Activated naive CD4-positive, alpha-beta T cell treated with Interleukin-2 at 50 U/mL for 16 hours (primary cell): ENCODE data around the gene DESI1.
"Not testable (repeated sequence)": the region's sequence is repeated elsewhere in the genome, so short reads cannot be mapped to it uniquely, and the experiment has no call there.

ENCODE experiments used
- DNase-seq: peaks from one replicate; pipeline ENCODE4 v3.0.0-alpha.2; 2020

Gene DESI1

DNA sequence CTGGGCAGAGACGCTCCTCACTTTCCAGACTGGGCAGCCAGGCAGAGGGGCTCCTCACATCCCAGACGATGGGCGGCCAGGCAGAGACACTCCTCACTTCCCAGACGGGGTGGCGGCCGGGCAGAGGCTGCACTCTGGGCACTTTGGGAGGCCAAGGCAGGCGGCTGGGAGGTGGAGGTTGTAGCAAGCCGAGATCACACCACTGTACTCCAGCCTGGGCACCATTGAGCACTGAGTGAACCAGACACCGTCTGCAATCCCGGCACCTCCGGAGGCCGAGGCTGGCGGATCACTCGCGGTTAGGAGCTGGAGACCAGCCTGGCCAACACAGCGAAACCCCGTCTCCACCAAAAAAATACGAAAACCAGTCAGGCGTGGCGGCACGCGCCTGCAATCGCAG, 10.8 kb upstream of the DESI1 start:
- not testable (repeated sequence) for DNase-seq

DNA sequence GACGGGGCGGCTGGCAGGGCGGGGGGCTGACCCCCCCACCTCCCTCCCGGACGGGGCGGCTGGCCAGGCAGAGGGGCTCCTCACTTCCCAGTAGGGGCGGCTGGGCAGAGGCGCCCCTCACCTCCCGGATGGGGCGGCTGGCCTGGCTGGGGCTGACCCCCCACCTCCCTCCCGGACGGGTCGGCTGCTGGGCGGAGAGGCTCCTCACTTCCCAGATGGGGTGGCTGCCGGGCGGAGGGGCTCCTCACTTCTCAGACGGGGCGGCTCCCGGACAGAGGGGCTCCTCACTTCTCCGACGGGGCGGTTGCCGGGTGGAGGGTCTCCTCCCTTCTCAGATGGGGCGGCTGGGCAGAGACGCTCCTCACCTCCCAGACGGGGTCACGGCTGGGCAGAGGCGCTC, 10.3 kb upstream of the DESI1 start:
- not testable (repeated sequence) for DNase-seq

DNA sequence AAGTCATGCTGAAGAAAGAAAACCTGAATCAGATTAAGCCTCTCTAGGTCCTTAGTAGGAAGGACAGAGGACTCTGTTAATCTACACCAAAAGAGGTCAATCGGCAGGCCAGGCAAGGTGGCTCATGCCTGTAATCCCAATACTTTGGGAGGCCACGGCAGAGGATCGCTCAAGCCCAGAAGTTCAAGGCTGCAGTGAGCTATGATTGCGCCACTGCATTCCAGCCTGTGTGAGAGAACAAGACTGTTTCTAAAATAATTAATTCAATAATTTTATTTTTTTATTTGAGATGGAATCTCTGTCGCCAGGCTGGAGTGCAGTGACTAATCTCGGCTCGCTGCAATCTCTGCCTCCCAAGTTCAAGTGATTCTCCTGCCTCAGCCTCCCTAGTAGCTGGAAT, 4.7 kb upstream of the DESI1 start:
- DNase-seq, result no peak

DNA sequence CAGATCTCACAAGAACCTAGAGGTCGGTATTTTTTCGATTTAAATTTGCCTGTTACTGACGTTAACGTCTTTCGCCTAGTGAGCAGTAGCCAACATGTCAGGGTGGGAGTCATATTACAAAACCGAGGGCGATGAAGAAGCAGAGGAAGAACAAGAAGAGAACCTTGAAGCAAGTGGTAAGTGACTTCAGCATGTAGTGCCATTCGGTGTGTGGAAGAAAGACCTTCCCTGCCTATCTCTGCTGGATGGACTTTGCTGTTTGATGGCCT, 1.0 kb upstream of the DESI1 start:
- no peak for DNase-seq

DNA sequence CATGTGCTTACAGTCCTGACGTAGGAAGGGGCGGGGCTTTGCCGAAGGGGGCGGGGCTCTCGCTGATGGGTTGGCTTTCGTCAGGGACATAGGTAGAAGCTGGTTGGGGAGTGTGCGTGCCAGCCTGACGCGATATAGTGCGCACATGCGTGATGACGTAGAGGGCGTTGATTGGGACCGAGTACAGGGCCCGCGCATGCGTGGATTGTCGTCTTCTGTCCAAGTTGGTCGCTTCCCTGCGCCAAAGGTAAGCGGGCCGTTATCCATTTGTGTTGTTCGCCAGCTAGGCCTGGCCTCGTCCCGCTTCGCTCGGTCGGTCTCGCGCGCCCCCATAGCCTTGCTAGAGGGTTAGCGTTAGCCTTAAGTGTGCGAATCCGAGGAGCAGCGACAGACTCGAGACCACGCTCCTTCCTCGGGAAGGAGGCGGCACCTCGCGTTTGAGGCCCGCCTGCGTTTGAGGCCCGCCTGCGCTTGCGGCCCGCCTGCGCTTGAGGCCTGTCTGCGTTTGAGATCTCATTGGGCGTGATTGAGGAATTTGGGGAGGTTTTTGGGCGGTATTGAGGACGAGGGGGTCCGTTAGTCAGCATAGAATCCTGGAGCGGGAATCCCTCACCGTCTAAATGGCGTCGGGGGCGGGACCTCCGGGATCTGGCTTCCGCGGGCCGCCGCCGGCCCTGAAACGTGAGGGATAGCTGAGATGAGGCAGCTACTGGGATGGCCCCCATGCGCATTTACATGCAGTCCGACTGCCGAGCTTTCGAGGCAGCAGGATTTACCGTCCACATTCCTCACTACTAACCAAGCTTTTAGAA, 462 bp upstream of the DESI1 start, which contains the start of gene XRCC6:
TSS of gene XRCC6 (plus strand) at position 197 of the 812 bp plus-strand sequence. CDS start 710 bp downstream, outside the sequence.
- DNase-seq, result peak; percentile 99

DNA sequence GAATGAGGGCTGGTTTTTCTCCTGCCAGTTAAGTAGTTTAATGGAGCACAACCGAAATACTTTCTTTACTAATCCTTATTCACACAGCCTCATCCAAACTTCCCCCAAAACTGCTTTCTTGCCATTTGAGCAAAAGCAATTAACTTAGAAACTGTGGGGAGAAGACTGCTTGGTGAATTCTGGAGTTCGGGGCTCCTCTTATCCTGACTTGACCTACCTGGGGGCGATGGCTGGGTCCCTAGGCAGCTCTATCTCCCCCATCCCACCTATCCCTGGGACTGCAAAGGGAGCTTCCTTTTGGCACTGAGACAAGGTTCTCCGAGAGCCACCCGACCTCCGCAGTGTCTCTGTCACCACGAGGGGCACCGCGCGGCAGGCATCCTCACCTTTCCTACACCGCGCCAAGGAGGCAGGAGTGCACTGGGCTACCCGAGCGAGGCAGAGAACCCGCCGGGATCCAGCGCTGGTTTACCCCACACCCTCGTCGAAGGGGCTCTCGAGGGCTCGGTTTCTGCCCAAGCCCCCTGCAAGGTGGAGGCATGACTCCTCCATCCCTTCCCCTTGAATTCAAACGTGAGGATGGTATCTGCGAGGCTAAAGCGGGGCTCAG, 759 bp downstream of the DESI1 start:
- DNase-seq, result peak; percentile 57

DNA sequence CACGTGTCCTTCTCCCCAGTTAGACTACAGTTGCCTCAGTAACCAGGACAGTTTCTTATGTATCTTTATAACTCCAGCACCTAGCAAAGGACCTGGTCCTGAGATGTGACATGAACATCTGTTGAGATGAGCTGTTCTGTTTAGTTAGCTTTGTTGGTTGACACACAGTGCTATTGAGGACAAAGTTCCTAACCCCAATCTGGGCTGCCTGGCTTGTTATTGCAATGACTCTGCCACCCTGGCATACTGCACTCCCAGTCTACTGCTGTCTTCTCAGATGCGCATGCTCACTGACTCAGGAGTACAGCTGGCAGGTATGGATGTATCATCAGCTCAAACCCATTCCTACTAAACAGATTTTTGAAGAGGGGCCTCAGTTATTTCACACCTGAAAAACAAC, 7.4 kb downstream of the DESI1 start:
- DNase-seq, result no peak

DNA sequence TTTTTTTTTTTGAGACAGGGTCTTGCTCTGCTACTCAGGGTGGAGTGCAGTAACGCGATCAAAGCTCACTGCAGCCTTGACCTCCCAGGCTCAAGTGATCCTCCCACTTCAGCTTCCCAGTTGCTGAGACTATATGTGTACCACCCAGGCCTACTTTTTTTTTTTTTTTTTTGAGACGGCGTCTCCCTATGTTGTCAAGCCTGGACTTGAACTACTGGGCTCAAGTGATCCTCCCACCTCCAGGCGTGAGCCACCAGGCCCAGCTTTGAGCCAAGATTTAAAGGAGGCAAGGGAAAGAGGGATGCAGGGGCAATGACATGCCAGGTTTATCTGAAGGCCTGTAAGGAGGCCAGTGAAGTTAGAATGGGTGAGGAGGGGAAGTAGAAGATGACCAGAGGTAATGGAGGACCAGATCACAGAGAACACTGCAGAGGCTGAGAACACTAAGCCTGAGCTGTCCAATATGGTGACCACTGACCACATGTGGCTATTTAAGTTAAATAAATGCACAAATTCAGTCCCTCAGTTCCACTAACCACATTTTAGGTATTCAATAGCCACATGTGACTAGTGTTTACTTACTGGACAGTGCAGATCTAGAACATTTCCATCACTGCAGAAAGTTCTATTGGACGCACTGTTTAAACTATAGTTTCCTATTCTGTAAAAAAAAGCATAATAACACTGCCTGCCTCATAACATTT, 8.1 kb downstream of the DESI1 start:
- no peak for DNase-seq

DNA sequence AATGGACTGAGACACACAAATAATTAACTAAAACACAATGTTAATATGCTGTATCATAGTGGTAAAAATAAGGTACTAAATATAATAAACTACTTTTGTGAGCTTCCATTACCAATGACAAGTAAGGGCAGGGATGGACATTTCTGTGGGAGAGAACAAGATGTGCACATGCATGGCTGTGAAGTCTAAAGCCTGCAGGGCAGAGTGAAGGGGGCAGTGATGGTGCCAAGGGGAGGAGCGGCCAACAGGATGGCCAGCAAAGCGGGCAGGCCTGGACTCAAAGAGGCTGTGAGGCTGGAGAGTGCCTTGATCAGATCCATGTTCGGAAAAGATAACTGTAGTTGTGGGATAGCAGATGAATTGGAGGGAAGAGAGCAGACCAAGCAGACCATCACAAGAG, 12.5 kb downstream of the DESI1 start:
- DNase-seq, result no peak

DNA sequence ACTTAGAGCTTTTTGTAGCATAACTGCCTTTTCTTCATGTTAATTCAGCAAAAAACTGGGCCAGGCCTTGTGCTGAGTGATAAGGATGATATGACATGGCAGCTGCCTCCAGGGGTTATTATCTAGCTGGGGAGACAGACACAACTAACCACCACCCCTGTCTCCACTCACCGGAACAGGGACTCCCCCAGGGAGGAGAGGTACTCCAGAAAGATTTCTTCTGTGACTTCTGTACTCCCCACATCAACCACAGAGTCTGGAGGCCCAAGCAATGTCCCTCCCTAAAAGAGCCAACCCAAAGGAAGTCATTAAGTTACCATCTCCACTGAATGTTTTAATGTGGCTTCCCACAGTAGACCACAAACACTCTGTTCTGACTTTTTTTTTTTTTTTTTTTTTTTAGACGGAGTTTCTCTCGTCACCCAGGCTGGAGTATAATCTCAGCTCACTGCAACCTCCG, 16.9 kb downstream of the DESI1 start:
- peak; percentile 70 for DNase-seq

DNA sequence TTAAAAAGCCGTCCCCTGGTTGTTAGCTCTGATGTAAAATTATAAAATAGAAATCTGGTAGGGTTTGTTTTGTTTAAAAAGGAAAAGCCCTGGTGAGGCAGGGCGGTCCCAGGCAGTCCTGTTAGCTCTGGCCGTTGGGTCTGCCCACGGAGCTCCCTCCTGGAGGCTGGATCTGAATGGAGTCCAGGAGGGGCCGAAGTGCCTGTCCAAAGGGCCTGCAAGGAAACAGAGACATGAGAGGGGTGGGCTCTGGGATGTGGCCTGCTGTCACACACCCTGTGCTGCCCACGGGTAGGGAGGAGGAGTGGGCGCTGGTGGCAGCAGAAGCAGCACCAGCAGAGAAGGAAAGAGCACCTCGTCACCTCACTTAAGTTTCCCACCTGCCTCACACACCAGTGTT, 19.9 kb downstream of the DESI1 start:
- no peak for DNase-seq

DNA sequence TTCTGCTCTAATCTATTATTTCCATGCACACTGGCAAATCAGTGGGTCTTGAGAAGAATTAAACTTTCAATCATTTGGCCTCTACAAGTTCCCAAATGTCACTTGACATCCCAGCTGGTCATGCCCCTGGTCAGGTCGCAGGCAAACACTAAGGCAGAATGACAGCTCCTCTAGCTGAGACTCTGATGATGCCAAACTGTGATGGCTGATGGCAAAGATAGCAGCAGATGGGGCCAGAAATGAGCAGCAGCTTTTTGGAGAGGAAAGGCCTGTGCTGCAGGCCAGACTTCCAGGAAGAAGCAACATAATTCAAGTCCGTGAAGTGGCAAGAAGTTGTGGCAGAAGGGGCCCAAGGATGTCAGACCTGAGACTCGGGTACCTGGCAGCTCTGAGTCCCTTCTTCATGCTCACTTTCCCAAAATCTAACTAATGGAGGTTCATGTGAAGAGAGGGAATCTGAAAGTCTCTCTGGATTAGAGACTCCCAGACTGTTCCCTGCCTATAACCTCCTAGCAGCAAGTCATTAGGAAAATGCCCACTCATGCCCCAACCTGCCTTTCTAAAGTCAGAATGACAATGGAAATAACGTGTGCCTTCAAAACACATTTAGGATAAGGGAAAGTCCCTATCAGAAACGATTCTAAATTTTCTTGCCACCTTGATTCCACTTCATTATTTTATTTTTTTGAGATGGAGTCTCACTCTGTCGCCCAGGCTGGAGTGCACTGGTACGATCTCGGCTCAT, 21.8 kb downstream of the DESI1 start:
- no peak for DNase-seq

DNA sequence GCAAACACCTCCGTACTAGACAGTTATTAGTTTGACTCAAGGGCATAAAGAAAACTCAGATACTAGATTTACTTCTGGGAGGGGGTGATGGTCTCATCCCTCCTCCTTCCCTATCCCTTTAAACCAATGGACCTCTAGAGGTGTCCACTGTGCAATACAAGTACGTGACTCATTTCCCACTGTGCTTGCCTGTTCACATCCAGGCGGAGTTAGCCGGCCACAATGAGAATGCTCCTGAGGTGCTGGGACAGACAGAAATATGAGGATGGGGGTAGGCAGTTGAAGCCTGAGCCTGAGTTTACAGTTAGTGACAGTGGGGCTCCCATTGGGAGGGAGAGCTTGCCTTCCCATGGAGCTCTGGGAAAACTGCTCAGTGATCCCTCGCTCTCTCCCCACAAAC, 22.8 kb downstream of the DESI1 start:
- DNase-seq, result no peak

DNA sequence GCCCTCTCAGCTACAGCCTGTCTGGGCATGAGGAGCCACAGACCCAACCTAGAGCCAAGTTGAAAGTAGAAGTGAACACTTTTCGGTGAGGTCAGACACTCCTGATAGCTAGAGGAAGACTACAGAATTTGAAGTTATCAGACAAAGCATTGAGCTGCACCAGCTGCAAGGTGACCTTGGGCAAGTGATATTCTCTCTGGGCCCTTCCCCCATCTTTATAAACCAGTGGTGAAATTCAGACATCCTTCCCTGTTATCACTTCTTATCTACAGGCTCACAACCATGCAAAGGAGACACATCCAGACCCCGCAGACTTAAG, 23.2 kb downstream of the DESI1 start:
- no peak for DNase-seq

DNA sequence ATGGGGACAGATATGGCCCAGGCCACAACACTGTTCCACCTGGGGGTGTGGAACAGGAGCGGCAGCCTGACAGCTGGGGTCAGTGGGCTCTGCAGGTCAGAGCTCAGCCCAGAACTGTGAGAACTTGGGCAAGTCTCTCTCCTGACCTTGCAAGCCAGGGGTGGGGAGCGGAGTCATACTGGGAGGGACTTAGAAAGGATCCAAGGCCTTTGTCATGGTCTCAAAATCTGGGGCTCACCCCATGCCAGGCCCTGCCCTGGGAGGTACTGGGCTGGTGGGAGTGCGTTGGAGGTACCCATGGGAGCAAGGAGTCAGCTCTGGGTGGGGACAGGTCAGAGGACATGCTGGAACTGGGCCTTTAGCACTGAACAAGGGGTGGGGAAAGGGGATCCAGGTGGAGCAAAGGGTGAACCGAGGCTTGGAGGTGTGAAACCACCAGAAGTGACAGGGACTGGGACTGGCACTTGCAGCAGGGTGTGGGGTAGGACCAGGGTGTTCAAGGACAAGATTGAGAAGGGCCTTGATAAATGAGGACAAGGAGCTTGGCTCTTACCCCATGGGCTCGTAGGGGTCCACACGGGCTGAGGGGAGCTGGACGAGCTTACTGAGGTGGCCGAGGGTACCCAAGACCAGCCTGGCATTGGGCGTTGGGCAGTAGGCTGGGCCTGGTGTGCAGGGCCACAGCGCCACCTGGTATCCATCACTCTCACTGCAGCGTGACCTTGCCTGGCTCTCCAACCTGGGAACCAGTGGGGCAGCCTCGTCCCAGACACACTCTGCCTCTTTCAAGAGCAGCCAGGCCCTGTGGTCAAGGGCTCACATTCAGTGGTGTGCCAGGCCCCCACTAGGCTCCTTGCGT, 23.8 kb downstream of the DESI1 start:
- peak; percentile 12 for DNase-seq

DNA sequence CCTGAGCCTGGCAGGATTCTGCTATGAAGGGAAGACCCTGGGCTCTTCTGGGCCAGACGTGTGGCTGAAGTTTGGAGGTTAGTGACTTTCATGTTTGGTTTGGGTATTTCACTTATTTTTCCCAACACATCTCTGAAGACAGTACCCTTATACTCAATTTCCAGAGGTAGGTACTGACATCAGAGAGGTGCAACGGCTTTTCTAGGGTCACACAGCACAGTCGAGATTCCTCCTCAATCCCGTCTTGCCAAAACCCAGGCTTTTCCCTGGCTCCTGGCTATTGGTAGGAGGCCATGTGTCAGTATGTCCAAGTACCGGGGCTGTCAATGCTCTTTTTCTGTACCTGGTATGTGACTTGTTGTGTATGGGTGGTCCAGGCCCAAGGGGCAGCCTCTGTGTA, 25.1 kb downstream of the DESI1 start:
- no peak for DNase-seq

DNA sequence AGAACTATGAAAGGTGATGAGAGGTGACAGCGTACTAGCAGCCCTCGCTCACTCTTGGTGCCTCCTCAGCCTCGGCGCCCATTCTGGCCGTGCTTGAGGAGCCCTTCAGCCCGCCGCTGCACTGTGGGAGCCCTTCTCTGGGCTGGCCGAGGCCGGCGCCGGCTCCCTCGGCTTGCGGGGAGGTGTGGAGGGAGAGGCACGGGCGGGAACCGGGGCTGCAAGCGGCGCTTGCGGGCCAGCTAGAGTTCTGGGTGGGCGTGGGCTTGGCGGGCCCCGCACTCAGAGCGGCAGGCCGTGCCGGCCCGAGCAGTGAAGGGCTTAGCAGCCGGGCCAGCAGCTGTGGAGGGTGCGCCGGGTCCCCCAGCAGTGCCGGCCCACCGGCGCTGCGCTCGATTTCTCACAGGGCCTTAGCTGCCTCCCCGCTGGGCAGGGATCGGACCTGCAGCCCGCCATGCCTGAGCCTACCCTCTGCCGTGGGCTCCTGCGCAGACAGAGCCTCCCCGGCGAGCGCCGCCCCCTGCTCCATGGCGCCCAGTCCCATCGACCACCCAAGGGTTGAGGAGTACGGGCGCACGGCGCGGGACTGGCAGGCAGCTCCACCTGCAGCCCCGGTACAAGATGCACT, 27.4 kb downstream of the DESI1 start:
- not testable (repeated sequence) for DNase-seq

DNA sequence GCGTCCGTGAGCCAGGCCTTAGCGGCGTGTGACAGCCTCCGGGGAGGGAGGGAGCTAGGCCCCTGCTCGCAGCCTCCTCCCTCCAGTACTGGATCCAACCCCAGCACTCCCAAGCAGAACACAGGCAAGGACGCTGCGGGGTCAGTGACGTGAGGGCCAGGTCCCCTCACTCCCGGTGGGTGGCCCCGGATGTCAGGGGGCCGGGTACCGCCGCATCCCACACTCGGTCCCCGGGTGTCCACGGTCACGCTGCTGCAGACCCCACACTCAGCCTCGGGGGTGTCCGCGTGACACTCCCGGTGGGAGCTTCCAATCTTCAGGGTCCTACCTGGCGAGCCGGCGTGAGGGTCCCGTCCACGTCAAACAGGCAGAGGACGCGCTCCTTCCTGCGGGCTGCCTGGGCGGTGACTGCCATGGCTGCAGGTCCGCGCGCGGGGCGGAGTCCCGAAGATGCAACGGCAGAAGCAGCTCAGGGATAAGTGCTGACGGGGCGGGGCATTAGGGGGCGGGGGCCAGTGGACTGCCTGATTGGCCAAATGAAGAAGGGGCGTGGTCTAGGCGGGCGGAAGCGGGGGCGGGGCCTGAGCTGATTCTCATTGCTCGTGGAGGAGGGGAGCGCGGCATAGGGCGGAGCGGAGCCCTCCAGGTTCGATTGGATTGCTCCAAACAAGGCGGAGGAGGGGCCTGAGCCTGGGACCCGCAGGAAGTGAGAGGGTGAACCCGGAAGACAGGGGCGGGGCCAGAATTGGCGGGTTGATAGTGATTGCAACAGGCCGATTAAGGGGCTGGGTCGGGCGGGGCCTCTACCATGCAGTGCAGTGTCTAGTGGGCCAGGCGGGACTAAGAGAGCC, 31.2 kb downstream of the DESI1 start, which contains the start of gene PMM1:
TSS of gene PMM1 (minus strand) at position 450 of the 851 bp plus-strand sequence. CDS start at position 415, 35 bp downstream.
- peak; percentile 100 for DNase-seq

DNA sequence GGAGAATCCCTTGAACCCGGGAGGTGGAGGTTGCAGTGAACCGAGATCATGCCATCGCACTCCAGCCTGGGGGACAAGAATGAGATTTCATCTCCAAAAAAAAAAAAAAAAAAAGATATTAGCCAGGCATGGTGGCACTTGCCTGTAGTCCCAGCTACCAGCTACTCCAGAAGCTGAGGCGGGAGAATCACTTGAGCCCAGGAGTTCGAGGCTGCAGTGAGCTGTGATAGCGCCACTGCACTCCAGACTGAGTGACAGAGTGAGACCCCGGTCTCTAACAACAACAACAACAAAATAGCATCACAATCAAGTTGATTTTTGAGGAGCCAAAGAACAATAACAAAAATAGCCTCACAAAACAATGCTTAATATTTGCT, 33.5 kb downstream of the DESI1 start:
- no peak for DNase-seq

DNA sequence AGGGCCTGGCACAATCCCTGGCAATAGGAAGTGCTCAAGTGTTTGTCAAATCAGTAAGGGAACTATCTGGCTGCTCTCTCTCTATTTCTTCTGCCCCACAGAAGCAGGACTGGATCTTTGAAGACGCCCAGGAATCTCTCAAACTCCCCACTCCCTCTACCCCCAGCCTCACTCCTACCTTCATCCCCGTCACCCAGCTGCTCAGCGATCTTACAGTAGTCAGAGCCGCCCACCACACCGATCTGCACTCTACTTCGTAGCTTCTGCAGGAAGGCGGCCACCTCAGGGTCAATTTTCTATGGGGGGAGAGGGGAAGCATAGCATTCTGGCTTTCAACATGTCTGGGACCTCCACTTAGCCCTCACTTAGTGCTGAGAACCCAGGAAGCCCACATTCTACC, 34.9 kb downstream of the DESI1 start:
- DNase-seq, result no peak

DNA sequence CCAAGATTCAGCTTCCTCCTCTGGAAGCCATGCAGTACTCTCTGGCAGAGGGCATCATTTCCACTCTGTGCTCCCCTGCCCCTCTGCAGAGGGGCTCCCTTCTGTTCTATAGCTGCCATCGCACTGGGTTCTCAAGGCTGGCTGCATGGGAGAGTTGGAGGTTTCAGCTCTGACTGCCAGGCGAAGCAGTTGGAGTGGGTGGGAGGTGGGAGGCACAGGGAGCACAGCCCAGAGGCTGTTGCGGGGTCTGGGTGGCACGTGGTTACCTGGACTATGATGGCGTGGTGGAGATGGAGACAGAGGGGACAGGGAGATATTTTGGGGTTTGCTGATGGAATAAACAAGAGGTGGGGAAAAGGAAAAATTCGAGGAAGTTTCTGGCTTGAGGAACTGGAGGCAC, 36.0 kb downstream of the DESI1 start:
- DNase-seq, result no peak
